HL-60 (cell line): ENCODE measurements around the gene ETV6.

Source experiments
- DNase-seq, 2 experiments: peaks; one replicate each; pipeline ENCODE4 v3.0.0-alpha.2; 2010 to 2020; ENCODE audit warnings: low read depth in 1 of 2, low spot score in 1 of 2
- H3K27ac ChIP-seq: fragments of 250-450 bp; sonication (Bioruptor Pico); replicated peaks from 2 replicates; pipeline ENCODE4 v1.5.1; 2020; ENCODE audit warnings: mild to moderate bottlenecking, moderate library complexity
- H3K27me3 ChIP-seq: fragments of 250-450 bp; sonication (Bioruptor Pico); 2 replicates; pipeline ENCODE4 v1.5.1; 2021; ENCODE audit warnings: mild to moderate bottlenecking, moderate library complexity; ENCODE audit not compliant: insufficient read depth, poor library complexity, severe bottlenecking
- H3K4me3 ChIP-seq: replicated peaks from 2 replicates; pipeline ENCODE4 v1.5.1; 2011; ENCODE audit warnings: mild to moderate bottlenecking, control low read depth, low read length; ENCODE audit not compliant: insufficient read depth
- GABPA ChIP-seq: IDR thresholded peaks from 2 replicates; pipeline ENCODE4 v1.6.1; 2012; ENCODE audit warnings: low read depth
- POLR2AphosphoS5 ChIP-seq: IDR thresholded peaks from 2 replicates; pipeline ENCODE4 v1.6.1; 2012; ENCODE audit warnings: low read depth
- SPI1 ChIP-seq: IDR thresholded peaks from 2 replicates; pipeline ENCODE4 v1.6.1; 2012; ENCODE audit warnings: low read depth, mild to moderate bottlenecking, borderline replicate concordance
- TF ChIP-seq, protein P1 (sequence below): IDR thresholded peaks from 2 replicates; pipeline ENCODE4 v1.6.1; 2012; ENCODE audit warnings: low read depth; ENCODE audit not compliant: insufficient replicate concordance
- TF ChIP-seq, protein P2 (sequence below): IDR thresholded peaks from one replicate; pipeline ENCODE4 v1.5.1; 2011; ENCODE audit warnings: low read length, control low read depth, inconsistent platforms; ENCODE audit not compliant: insufficient read depth

The ETV6 gene

DNA sequence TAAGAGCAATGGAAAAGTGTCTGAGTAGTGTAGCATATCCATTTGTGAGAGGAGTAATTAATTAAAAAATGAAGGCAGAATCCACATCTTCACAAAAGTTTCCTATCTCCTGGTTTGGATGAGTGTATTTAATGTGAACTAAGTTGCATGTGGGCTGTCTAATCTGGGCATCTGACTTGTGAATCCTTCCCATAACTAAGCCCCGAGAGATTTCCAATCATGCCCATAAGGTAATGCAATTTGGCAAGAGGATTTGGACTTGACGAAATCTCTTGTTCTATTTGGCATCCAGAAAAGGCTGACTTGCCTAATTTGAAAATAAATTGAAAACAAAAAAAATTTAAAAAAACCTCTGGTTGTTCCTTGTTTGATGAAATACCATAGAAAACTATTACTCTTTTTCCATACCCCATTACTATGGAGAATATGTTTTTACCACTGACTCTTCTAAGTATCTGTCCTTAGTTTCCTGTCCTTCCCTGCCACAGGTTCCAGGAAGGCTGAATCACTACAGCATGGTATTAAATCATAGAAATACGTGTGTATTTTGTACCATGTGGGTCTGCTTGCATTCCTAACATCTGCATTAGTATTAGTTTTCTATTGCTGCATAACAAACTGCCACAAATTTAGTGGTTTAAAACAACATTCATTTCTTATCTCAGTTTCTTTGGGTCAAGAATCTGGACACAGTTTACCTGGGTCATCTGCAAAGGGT is 48.4 kb downstream of the ETV6 start:
- DNase-seq = no peak
- H3K27me3 ChIP-seq = no peaks in the 10 kb centered on the region
- TF ChIP-seq, protein P1, sequence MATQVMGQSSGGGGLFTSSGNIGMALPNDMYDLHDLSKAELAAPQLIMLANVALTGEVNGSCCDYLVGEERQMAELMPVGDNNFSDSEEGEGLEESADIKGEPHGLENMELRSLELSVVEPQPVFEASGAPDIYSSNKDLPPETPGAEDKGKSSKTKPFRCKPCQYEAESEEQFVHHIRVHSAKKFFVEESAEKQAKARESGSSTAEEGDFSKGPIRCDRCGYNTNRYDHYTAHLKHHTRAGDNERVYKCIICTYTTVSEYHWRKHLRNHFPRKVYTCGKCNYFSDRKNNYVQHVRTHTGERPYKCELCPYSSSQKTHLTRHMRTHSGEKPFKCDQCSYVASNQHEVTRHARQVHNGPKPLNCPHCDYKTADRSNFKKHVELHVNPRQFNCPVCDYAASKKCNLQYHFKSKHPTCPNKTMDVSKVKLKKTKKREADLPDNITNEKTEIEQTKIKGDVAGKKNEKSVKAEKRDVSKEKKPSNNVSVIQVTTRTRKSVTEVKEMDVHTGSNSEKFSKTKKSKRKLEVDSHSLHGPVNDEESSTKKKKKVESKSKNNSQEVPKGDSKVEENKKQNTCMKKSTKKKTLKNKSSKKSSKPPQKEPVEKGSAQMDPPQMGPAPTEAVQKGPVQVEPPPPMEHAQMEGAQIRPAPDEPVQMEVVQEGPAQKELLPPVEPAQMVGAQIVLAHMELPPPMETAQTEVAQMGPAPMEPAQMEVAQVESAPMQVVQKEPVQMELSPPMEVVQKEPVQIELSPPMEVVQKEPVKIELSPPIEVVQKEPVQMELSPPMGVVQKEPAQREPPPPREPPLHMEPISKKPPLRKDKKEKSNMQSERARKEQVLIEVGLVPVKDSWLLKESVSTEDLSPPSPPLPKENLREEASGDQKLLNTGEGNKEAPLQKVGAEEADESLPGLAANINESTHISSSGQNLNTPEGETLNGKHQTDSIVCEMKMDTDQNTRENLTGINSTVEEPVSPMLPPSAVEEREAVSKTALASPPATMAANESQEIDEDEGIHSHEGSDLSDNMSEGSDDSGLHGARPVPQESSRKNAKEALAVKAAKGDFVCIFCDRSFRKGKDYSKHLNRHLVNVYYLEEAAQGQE = no peak

DNA sequence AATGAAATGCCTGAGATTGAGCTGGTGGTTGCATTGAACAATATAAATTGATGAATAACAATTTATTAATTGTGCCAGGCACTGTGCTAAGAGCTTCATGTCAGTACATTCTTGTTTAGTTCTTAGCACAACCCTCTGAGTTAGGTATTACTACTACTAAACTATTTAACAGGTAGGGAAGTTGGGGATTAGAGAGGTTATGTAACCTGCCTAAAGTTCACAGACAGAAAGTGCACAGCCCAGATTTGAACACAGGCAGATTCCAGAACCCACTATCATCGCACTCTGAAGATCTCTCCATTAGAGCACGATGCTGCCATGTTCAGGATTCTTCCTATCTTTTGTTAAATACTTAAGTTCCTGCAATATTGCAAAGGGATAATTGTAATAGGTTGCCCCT is 49.3 kb downstream of the ETV6 start:
- no peak for DNase-seq
- no peak overlapping the region; the same call in 1 of the 2 replicates for H3K27ac ChIP-seq
- no peak overlapping the region for H3K4me3 ChIP-seq
- no peak for TF ChIP-seq POLR2AphosphoS5
- TF ChIP-seq GABPA = no peak
- TF ChIP-seq, protein P2, sequence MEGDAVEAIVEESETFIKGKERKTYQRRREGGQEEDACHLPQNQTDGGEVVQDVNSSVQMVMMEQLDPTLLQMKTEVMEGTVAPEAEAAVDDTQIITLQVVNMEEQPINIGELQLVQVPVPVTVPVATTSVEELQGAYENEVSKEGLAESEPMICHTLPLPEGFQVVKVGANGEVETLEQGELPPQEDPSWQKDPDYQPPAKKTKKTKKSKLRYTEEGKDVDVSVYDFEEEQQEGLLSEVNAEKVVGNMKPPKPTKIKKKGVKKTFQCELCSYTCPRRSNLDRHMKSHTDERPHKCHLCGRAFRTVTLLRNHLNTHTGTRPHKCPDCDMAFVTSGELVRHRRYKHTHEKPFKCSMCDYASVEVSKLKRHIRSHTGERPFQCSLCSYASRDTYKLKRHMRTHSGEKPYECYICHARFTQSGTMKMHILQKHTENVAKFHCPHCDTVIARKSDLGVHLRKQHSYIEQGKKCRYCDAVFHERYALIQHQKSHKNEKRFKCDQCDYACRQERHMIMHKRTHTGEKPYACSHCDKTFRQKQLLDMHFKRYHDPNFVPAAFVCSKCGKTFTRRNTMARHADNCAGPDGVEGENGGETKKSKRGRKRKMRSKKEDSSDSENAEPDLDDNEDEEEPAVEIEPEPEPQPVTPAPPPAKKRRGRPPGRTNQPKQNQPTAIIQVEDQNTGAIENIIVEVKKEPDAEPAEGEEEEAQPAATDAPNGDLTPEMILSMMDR = no peak
- TF ChIP-seq SPI1 = no peak
- TF ChIP-seq, protein P1 = no peak
- H3K27me3 ChIP-seq = no peaks in the 10 kb centered on the region

More for the DNA sequence above, 48.4 kb downstream of the ETV6 start:
- H3K4me3 ChIP-seq = no peak overlapping the region
- H3K27ac ChIP-seq = no peak overlapping the region

DNA sequence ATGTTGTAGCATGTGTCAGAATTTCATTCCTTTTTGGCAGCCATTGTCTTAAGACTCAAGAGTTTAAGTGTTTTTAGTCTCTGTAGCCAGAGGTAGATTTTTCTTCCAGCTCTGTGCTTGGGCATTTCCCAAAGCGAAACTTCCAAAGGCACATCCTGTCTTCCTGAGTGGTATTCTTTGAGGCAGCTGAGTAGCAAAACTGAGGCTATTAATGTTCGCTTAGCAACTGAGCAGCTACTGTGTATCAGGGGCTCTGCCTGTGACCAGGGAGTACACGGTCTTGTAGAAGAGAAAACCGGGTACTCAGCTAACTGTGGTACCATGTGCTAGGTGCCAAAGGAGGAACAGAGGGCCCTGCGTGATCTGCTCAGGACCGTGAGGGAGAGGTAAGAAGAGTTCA is 52.0 kb downstream of the ETV6 start:
- no peak overlapping the region for H3K27ac ChIP-seq
- H3K4me3 ChIP-seq = no peak overlapping the region
- TF ChIP-seq SPI1 (no peak), GABPA (no peak), POLR2AphosphoS5 (no peak)
- TF ChIP-seq, protein P1 = no peak
- TF ChIP-seq, protein P2 = no peak
- no peaks in the 10 kb centered on the region for H3K27me3 ChIP-seq
- no peak for DNase-seq
